HG03432 (cell line): ENCODE data around the gene ANKRD18B.
"Not testable (repeated sequence)": the region's sequence is repeated elsewhere in the genome, so short reads cannot be mapped to it uniquely, and the experiment has no call there.

Experiments
- ATAC-seq: cut with Tn5 transposase; IDR thresholded peaks from one replicate; pipeline ENCODE4 v1.9.1; 2021; ENCODE audit warnings: mild to moderate bottlenecking, moderate library complexity; ENCODE audit not compliant: unreplicated experiment

Gene ANKRD18B

GRCh38 chr9:33604249-33604648 is 80.2 kb downstream of the ANKRD18B start:
- not testable (repeated sequence) for ATAC-seq

DNA sequence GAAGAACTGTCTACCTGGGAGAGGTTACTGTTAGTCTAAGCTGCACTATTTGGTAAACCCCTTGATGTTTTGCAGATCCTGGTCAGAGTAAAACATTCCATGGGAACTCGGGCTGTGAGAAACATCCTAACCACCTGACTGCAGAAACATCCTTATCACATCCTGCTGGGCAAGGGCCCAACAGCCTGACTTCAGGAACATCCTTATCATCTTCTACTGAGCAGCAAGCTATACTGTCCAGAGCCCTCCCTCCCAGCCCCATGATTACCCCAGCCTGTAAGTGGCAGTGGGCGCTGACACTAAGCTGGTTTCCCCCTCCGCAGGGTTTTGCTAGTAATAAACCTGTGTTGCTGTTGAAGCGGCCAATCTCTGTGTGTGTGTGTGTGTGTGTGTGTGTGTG is 80.9 kb downstream of the ANKRD18B start:
- ATAC-seq = not testable (repeated sequence)

DNA sequence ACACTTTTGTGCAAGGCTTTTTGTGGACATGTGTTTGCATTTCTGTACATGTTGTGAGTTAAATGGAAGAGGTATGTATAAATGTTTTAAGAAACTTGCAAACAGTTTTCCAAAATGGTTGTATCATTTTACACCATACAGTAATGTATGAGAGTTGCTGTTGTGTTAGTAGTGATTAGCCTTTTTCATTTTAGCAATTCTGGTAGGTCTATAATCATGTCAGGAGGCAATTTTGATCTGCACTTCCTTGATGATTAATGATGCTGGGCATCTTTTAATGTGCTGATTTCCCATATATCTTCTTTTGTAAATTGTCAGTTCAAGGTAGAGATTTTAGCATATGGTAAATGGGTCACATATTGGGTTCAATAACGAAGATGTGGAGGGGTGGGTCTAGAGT is 87.3 kb downstream of the ANKRD18B start:
- ATAC-seq = no peak

GRCh38 chr9:33612410-33612809 is 88.4 kb downstream of the ANKRD18B start:
- not testable (repeated sequence) for ATAC-seq

DNA sequence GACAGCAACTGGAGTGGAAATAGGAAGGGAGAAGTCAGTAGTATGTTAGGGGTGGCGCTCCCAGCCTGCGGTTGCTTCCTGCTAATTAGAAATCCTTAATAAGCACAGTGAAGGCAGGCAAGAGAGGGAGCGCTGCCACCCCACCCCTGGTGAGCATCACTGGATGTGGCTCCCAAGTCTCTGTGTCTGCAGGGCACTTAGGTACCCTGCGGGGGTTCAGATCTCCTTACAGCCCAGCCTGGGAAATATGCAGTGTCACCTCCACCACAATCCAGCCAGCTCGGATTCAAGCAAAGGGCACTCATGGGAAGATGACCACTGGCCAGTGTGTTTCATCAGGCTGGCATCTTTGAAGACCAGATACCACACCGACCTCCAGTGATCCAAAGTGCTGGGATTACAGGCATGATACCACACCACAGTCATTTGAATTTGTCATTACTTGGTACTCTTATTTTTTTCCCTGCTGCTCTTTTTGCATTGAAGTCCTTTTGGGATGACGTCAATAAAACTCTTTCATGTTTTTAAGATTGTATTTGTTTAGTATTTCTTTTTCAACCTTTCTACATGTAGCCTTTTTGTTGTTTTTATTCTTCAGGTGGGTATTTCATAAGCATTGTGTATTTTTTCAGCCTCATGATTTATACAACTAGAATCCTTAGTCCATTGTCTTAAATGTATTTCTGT is 90.1 kb downstream of the ANKRD18B start:
- no peak for ATAC-seq

- ATAC-seq = not testable (repeated sequence)
Observed at GRCh38 chr9:33618370-33618769, 94.3 kb downstream of the ANKRD18B start.

DNA sequence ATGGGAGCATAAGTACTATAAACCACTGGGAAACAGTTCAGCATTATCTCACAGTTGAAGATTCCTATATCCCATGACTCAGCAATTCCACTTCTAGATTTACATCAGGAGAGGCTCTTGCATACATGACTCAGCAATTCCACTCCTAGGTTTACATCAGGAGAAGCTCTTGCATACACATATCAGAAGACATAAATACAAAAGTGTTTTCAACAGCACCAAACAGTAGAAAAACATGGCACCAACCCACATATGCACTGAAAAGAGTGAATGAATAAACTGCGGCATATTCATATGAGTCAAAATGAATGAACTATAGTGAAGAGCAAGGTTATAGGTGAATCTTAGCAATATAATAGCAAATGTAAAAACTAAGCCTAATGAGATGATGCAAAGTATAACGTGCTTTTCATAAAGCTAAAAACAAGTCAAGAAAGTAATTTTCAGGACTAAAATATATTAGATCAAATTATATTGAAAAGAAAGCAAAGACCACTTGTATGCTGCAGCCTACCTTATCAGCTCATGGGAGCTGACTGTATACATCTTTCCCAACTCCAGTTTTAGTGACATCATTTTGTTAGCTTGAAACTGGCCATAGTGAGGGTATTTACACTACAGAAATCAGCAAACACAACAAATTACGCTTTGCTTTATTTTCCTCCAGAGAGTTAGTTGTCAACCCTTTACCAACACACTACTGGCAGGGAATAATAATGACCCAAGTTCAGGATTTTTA is 95.8 kb downstream of the ANKRD18B start:
- no peak for ATAC-seq

DNA sequence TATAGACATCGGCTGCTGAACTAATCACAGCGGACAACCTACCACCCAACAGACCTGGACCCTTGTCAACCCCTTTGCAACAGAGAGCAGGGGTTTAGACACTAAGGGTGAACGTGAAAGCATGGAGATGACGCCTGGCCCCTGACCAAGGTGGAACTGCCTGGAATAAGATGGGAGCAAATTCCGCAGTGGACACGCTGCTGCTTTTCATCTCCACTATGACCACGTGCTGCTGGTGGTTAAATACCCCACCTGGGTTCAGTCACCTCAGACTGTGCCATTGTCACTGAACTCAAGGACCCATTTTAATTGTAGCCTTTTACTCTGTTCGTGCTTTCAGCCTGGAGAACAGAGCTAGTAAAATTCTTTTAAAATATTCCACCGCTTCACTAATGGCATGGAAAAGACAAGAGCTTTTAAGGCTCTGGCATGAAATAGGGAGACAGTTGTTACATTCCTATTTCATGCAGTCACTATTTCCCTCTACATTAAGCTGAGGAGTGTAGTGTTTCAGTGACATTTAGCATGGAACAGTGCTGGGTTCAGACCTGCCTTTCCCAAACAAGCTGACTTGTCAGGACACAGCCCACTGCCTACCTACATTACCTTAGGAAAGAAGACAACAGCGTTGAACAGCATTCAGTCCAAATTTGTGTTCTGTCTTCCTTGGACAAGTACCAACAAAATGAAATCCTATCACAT is 96.8 kb downstream of the ANKRD18B start:
- ATAC-seq = no peak
